SH-SY5Y (cell line): ENCODE results near the gene FFAR3.

Source experiments
- GATA2 ChIP-seq: IDR thresholded peaks from 2 replicates; pipeline ENCODE4 v1.6.1; 2011; ENCODE audit warnings: mild to moderate bottlenecking, low read depth, low read length
- GATA3 ChIP-seq: IDR thresholded peaks from 2 replicates; pipeline ENCODE4 v1.6.1; 2011; ENCODE audit warnings: low read depth, mild to moderate bottlenecking, low read length, moderate library complexity

- no peak for TF ChIP-seq GATA2
- no peak for TF ChIP-seq GATA3
Observed at GRCh38 chr19:35399231-35399630, 41.0 kb downstream of the FFAR3 start.
